CD1c-positive myeloid dendritic cell (primary cell): ENCODE measurements around the gene CCN2.
"Not testable (repeated sequence)": the region's sequence is repeated elsewhere in the genome, so short reads cannot be mapped to it uniquely, and the experiment has no call there.

Experiments
- DNase-seq: peaks from one replicate; pipeline ENCODE4 v3.0.0-alpha.2; 2016; ENCODE audit errors: extremely low spot score

The CCN2 gene

DNA sequence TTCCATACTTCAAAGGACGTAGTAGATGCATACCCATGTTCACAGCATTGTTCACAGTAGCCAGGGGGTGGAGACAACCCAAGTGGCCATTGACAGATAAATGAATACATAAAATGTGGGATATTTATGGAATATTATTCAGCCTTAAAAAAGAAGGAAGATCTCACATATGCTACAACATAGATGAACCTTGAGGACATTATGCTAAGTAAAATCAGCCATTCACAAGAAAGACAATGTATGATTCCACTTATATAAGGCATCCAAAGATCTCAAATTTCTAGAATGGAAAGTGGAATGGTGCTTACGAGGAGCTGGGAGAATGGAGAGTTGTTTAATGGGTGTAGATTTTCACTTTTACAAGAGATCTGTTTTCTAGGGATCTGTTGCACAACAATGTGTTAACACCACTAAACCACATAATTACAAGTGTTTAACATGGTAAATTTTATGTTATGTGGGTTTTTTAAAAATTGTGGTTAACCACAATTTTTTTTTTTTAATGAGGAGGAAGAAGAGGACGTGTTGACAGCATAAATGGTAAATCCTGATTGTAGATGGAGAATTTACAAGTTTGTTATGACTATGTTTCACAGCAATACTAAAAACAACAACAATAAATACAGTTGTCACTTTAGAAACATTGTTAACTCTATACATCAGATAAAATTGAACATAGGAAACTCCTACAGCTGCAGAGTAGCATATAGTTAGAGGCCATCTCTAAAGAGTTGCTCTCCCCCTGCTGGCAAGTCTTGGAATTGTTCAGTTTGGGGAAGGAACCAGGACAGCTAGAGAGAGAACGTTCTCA lies 41.6 kb downstream of the CCN2 start:
- DNase-seq = peak; percentile 74

DNA sequence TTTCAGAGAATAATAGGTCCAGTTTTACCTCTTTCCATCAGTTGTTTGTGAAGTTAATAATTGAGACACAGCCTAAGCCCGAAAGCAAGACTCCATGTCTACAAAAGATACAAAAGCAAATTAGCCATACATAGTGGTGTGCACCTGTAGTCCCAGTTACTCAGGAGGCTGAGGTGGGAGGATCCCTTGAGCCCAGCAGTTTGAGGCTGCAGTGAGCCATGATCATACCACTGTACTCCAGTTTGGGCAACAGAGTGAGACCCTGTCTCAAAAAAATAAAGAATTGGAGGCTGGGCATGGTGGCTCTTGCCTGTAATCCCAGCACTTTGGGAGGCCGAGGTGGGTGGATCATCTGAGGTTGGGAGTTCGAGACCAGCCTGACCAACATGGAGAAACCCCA lies 42.4 kb downstream of the CCN2 start:
- DNase-seq = not testable (repeated sequence)

DNA sequence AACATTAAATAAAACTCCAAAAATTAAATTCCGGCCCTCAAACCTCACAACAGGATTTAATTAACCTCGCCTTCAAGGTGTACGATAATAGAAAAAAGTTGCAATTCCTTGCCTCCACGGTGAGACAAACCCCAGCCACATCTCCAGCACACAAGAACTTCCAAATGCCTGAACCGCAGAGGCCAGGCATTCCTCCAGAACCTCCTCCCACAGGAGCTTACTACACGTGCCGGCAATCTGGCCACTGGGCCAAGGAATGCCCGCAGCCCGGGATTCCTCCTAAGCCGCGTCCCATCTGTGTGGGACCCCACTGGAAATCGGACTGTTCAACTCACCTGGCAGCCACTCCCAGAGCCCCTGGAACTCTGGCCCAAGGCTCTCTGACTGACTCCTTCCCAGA lies 47.4 kb downstream of the CCN2 start:
- DNase-seq = not testable (repeated sequence)

DNA sequence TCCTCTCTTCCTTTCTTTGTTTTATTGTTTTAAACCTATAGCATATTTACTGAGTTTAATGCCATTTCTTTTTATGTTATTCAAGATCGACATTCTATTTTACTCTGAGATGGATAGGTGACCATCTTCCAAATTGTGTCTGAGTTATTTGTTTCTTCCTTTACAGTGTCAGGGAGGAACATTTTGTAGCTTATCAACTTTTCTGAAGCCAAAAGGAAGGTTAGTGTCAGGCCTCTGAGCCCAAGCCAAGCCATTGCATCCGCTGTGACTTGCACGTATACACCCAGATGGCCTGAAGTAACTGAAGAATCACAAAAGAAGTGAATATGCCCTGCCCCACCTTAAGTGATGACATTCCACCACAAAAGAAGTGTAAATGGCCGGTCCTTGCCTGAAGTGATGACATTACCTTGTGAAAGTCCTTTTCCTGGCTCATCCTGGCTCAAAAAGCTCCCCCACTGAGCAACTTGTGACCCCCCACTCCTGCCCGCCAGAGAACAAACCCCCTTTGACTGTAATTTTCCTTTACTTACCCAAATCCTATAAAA lies 49.8 kb downstream of the CCN2 start:
- DNase-seq = not testable (repeated sequence)

DNA sequence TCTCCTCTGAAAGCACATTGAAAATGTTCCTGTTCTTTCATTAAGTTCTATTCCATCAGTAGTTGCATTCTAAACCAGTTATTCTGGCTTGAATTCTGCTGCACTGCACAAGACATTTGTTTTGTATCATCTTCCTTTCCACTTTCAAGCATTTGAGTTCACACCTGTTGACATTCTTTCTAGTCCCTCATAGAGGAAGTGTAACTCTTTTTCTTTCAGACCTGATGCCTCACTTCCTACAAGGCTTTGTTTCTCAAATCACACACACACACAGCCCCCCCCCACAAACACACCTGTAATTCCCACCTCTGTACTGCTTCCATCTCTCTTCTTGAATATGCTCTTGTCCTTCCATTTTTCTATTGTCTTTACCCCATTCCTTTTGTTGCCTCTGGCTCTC lies 50.9 kb downstream of the CCN2 start:
- no peak for DNase-seq

DNA sequence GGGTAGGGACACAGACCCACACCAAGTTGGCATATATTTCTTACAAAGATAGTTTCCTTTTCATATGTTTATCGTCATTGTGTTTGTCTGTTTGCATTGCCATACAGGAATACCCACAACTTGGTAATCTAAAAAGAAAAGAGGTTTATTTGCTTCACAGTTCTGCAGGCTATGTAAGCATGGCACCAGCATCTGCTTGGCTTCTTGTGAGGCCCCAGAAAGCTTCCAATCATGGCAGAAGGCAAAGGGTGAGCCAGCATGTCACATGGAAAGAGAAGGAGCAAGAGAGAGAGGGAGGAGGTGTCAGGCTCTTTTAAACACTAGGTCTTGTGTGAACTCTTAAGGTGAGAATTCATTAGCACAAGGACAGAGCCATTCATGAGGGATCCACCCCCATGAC lies 52.5 kb downstream of the CCN2 start:
- DNase-seq = no peak
